NOMO-1 (cell line): Measurements from ENCODE around the gene LY6G5B.
A peak's percentile ranks its signal among the peaks of the same experiment; 100 is the strongest.

Experiments
- DNase-seq, 2 experiments: peaks; one replicate each; lab custom pipeline; 2025; ENCODE audit not compliant: unreplicated experiment in 2 of 2; lab: John Stamatoyannopoulos, UW

The LY6G5B gene, protein sequence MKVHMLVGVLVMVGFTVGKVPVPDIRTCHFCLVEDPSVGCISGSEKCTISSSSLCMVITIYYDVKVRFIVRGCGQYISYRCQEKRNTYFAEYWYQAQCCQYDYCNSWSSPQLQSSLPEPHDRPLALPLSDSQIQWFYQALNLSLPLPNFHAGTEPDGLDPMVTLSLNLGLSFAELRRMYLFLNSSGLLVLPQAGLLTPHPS

DNA sequence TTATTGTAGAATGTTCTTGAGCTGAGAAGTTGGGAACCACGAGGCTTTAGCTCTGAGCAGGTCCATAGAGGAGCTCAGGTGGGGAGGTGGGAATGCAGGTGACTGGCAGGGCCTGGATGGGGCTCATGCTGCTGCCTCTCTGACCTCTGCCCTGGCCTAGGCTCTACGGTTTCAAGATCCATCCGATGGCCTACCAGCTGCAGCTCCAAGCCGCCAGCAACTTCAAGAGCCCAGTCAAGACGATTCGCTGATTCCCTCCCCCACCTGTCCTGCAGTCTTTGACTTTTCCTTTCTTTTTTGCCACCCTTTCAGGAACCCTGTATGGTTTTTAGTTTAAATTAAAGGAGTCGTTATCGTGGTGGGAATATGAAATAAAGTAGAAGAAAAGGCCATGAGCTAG, at the start of gene LY6G5B:
TSS of gene LY6G5B (plus strand) at position 301 of the 400 bp plus-strand sequence. CDS start 975 bp downstream, outside the sequence.
- no peak for DNase-seq

DNA sequence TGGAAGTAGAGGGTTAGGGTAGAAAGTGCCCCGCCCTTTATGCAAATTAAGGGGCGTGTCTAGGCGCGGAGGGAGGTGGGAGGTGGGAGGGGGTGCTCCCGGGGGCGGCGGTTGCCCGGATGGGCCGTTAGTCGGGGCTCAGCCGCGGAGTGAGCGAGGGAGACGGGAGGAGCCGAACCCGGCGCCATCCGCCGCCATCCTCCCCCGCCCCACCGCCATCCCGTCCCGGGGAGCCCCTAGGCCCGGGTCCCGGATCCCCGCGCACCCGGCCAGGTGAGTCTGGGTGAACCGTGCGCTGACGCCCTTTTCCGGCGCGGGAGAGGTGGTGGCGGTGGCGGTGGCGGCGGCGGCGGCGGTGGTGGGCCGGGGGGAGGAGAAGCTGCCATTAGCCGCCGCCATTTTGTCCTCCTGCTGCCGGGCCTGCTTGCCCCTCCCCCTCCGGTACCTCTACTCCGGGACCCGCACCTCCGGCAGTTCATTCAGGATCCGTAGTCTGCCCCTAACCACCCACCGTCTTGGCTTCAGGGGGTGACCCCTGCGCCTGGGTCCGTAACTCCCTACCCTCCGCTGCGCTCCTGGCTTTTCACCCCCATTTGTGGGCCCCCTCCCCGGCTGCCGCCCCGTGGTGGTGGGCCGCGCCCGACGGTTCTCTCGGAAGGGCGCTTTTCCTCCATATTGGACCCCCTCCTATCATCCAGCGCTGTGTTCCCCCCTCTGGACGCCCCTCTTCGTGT, 49.0 kb upstream of the LY6G5B start, which contains the start of gene PRRC2A:
TSS of gene PRRC2A (plus strand) at position 130 of the 734 bp plus-strand sequence. CDS start 2,075 bp downstream, outside the sequence.
- peak; percentile 66 to 69 for DNase-seq

DNA sequence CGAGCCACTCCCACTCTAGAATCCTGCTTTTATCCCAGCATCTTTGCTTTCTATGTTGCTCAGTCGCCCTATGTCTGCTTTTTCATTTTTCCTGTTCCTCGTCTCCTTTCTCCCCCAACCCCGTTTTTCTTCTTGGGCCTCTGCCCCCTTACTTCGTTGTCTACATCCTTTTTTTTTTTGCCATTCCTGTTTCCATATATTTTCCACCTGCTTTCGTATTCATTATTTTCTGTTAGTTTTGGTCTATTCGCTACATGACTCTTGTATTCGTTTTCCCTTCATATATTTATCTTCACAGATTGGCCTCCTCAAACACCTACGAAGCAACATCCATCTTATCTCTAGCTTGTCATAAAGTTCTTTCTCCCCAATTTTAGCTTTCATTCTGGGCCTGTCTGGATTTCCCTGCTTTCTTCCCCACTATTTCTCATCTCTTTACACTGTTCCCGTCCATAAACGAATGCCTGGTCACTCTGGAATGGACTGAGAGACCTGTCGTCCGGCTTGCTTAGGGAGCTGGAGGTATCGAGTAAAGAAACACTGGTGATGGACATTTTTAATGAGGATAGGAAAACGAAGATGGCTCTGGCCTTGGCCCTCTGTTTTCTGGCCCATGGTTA, 48.3 kb upstream of the LY6G5B start:
- DNase-seq, result no peak

DNA sequence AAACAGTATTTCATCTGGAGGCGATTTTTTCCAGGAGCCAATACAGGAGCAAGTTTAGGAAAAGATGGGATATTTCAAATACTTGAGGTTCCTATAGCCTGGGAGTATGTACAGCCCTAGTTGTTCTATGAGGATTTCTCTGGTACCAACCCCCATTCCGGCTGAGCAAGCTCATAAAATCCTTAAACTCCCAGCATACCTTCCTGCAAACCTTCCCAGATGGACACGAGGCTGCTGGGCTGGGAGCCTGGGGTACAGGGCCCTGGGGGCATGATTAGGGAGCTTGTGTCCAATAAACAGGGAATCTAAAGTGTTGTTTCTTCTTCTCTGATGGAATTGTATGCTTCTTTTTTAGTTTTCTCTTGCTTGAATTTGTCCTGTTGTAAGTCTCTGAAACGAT, 47.8 kb upstream of the LY6G5B start:
- no peak for DNase-seq

DNA sequence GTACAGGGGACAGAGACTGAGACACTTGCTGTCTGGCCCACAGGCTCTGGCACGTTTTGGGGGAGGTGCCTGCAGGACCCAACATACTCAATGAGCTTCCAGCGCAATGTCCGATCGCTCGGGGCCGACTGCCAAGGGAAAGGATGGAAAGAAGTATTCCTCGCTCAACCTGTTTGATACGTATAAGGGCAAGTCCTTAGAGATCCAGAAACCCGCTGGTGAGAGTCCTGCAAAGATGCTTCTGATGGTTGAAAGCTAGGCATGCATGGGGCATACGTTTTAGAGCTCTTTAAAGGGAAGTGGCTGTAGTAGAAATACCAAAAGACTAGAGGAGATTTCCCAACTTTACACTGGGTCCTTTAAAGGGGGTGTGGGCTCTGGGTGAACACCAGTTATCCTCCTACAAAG, 47.1 kb upstream of the LY6G5B start:
- peak; percentile 18 to 51 for DNase-seq

DNA sequence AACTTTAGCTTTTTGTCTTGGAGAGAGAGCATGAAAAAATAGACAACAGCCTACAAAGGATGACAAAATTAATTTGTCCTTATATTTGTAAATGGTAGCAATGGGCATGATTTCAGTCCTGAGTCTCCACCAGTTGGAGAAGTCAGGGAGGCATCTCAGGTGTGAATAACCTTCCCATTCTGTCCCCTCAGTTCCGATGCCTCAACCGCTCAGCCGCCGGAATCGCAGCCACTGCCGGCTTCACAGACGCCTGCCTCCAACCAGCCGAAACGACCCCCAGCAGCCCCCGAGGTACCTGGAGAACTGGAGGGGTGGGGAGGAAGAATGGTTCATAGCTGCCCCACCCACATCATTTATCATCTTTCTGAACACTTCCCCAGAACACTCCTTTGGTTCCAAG, 45.7 kb upstream of the LY6G5B start:
- no peak for DNase-seq

DNA sequence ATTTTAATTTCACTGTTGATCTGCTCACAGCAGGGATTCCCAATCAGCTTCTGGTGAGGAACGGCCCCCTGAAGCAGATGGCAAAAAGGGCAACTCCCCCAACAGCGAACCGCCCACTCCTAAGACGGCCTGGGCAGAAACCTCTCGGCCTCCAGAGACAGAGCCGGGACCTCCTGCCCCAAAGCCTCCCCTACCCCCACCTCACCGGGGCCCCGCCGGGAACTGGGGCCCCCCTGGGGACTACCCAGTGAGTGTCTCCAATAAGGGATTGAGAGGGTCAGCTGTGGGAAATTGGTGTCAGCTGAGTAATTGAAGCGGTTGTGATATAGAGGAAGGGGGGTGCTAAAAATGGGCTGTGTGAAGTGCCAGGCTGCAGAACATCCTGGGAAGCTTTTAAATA, 42.8 kb upstream of the LY6G5B start:
- no peak for DNase-seq

DNA sequence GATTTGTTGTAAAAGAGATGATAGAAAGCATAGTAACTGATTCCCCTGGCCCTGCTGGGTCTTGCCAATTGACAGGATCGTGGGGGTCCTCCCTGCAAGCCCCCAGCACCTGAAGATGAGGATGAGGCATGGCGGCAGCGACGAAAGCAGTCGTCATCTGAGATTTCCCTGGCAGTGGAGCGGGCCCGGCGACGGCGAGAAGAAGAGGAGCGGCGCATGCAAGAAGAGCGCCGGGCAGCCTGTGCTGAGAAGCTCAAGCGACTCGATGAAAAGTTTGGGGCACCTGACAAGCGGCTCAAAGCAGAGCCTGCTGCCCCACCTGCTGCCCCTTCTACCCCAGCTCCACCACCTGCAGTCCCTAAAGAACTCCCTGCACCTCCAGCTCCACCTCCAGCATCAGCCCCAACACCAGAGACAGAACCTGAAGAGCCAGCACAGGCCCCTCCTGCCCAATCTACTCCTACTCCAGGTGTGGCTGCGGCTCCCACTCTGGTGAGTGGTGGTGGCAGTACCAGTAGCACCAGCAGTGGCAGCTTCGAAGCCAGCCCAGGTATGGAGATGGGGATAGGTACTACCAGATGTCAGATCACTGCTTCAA, 42.0 kb upstream of the LY6G5B start:
- DNase-seq, result no peak

DNA sequence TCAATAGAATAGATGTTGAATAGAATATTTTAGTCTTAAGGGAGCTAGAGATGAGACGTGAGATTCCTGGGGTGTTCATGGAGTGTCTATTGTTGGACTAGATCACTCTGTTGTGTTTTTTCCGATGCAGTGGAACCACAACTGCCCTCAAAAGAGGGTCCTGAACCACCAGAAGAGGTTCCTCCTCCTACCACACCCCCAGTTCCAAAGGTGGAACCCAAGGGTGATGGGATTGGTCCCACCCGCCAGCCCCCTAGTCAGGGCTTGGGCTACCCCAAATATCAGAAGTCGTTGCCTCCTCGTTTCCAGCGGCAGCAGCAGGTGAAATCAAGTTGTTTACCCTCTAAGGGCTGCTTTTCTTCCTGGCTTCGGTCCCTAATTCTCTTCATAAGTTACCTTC, 40.8 kb upstream of the LY6G5B start:
- no peak for DNase-seq

DNA sequence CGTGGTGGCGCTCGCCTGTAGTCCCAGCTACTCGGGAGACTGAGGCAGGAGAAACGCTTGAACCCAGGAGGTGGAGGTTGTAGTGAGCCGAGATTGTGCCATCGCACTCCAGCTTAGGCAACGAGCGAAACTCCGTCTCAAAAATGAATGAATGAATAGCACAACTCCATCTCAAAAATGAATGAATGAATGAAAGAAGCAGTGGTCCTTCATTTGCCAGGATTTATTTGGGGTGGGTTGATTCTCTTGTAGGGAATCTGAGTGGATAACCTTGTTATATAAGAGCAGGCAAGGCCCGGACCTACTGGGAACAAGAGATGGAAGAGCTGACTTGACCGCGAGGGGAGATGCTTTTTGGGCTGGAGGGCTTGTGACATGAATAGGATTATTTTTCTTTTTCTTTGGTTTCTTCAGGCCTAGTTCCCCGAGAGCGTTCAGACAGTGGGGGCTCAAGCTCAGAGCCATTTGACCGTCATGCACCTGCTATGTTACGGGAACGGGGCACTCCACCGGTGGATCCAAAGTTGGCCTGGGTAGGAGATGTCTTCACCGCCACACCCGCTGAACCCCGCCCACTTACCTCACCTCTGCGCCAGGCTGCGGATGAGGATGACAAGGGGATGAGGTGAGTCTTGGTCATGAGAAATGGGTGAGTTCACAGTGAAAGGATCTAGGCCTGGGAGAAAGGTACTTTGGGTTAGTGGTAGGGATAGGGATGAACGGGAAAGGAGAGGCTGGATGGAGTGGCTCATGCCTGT, 39.4 kb upstream of the LY6G5B start:
- DNase-seq, result no peak

DNA sequence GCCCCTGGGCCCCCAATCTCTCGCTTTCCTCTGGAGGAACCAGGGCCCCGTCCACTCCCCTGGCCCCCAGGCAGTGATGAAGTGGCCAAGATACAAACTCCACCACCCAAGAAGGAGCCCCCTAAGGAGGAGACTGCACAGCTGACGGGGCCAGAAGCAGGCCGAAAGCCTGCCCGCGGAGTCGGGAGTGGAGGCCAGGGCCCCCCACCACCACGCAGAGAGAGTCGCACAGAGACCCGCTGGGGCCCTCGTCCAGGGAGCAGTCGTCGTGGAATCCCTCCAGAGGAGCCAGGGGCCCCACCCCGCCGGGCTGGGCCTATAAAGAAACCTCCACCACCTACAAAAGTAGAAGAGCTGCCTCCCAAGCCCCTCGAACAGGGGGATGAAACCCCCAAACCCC, 38.6 kb upstream of the LY6G5B start:
- DNase-seq, result no peak

DNA sequence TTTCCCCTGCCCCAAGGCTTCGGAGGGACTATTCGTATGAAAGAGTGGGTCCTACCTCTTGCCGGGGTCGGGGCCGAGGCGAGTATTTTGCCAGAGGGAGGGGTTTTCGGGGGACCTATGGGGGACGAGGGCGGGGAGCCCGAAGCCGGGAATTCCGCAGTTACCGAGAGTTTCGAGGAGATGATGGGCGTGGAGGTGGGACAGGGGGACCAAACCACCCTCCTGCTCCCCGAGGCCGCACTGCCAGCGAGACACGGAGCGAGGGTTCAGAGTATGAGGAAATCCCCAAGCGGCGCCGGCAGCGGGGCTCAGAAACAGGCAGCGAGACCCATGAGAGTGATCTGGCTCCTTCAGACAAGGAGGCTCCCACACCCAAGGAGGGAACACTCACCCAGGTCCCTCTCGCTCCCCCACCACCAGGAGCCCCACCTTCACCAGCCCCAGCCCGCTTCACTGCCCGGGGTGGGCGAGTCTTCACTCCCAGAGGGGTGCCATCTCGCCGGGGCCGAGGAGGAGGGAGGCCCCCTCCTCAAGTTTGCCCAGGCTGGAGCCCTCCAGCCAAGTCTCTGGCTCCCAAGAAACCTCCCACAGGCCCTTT, 38.0 kb upstream of the LY6G5B start:
- DNase-seq, result no peak

DNA sequence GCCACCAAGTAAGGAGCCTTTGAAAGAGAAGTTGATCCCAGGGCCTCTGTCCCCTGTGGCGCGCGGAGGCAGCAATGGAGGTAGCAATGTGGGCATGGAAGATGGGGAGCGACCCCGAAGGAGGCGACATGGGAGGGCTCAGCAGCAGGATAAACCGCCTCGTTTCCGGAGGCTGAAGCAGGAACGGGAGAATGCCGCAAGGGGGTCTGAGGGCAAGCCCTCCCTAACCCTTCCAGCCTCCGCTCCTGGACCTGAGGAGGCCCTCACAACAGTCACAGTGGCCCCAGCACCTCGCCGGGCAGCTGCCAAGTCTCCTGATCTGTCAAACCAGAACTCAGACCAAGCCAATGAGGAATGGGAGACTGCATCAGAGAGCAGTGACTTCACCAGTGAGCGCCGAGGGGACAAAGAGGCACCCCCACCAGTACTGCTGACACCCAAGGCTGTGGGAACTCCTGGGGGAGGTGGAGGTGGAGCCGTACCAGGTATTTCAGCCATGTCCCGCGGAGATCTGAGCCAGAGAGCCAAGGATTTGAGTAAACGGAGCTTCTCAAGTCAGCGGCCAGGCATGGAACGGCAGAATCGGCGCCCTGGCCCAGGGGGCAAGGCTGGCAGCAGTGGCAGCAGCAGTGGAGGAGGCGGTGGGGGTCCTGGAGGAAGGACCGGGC, 37.4 kb upstream of the LY6G5B start:
- DNase-seq, result no peak

DNA sequence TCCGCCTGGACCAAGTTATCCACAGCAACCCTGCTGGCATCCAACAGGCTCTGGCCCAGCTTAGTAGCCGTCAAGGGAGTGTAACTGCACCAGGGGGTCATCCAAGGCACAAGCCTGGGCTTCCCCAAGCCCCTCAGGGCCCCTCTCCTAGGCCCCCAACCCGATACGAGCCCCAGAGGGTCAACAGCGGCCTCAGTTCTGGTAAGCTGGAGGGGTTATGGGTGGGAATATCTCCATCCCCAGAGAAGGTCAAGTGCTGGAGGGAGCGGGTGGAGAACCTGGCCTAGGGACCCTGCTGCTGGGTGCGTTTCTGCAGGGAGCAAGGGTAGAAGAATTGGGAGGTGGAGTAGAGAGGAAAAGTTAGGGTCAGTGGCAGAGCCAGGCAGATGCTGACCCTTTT, 36.3 kb upstream of the LY6G5B start:
- DNase-seq, result no peak

DNA sequence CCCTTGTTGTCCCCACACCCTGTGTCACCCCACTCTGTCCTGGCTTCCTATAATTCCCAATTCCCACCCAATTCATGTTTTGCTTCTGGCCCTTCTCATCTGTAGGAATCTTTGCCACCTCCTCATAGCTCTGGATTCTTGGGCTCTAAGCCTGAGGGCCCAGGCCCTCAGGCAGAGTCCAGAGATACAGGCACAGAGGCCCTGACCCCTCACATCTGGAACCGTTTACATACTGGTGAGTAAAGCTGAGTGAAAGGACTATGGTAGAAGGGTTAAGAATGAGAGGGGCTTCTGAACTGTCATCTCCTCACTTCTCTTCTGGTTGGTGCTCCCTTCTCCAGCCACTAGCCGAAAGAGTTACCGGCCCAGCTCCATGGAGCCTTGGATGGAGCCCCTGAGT, 35.6 kb upstream of the LY6G5B start:
- no peak for DNase-seq

DNA sequence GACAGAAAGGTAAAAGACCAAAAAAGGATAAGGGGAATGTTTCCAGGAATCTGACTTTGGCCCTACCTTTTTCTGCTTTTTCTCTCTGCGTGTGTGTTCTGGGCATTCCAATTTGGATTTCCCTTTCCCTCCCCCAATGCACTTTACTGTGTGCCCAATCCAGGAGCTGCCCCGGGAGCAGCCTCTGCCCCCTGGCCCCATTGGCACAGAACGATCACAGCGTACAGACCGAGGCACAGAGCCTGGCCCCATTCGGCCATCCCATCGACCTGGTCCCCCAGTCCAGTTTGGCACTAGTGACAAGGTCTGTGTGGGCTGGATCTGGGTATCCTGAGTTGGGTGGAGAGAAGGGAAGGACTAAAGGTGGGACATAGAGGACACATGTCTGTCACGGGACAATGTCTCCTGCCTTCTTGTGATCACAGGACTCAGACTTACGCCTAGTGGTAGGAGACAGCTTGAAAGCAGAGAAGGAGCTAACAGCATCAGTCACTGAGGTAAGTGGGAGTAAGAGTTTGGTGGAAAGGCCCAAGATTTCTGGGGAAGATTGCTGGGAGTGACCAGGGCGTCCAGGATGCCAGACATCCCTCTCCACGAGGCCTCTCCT, 34.7 kb upstream of the LY6G5B start:
- no peak for DNase-seq

DNA sequence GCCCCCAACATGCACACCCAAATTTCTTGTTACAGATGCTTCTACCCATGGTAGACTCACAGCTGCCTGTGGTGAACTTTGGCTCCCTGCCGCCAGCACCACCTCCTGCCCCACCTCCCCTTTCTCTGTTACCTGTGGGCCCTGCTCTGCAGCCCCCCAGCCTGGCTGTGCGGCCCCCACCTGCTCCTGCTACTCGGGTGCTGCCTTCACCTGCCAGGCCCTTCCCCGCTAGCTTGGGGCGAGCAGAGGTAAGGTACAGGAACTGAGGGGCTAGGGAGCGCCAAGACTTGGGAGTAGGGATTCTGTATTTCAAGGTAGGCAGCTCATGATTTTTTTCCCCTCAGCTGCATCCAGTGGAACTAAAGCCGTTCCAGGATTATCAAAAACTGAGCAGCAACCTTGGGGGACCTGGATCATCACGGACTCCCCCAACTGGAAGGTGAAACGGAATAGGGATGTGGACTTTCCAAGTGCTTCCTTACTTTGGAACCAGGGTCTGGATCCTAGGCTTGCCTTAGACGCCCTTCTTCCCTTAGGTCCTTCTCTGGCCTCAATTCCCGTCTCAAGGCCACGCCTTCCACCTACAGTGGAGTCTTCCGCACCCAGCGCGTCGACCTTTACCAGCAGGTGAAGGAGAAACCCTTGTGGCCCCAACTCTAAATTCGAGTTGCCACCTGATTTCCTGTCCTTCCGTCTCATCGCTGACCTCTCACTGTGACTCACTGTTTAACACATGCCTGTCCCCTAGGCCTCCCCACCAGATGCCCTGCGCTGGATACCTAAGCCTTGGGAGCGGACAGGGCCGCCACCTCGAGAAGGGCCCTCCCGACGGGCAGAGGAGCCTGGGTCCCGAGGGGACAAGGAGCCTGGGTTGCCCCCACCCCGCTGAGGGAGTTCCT, 32.8 kb upstream of the LY6G5B start:
- no peak for DNase-seq

DNA sequence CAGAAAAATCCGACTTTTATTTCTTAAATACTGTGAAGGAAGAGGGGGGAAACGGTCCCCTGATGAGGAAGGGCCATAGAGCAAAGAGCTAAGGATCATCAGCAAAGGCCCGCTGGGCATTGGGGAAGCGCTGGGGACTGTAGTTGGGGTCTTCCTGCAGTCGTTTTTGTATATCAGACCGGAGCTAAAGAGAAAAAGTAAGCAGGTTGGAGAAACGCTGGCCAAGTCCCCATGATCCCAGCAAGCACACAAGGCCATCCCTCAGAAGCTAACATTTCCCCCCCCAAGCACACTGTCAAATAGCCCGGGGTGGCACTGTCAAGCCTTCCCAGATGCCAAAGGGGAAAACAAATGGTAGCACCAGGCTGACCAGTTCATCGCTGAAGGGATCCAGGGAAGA, 30.7 kb upstream of the LY6G5B start:
- no peak for DNase-seq

DNA sequence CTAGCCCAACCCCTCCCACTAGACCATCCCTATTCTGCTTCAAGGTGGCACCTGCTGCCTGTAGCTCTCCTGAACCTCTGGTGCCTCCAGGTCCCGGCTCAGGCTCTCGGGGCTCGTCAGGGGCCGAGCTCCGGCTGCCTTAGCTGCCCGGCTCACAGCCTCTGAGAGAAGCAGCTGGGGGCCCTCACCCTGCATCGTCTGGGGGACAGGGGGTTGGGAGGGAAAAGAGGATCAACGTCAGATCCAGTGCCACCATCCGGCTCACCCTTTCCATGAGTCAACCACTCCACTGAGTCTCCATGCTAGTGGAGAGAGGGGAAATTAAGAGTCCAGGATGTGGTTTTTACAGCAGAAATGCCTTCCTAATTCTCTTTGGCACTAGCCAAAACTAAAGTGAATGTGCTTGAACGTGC, 30.3 kb upstream of the LY6G5B start:
- DNase-seq, result no peak
